Heart left ventricle (tissue), 16 donors: ENCODE data around the gene GFRA4. TPM values are rescaled to one million over a fixed set of nuclear protein-coding genes. Genes with fewer than 3 reads are reported as not detected.

ENCODE experiments used
- ATAC-seq, 4 donors: fragments of 200-7000 bp; cut with Tn5 transposase; one replicate each; pipeline ENCODE4 v1.9.1; 2020 to 2022; ENCODE audit warnings: moderate library complexity in 4 of 4, mild to moderate bottlenecking in 3 of 4, moderate number of reproducible peaks in 1 of 4
- DNase-seq, 5 donors: peaks; one replicate each; pipeline ENCODE4 v3.0.0-alpha.2; 2020
- H3K27ac ChIP-seq, 12 donors: fragments of 200-600 bp; sonication (generic) in 4 of 12; one replicate each; pipeline versions ENCODE4 v1.5.0 to v1.8.0; 2016 to 2022; ENCODE audit warnings: mild to moderate bottlenecking in 2 of 12
- H3K27me3 ChIP-seq, 9 donors: fragments of 200-600 bp; sonication (generic) in 2 of 9; one replicate each; pipeline versions ENCODE4 v1.5.1 to v1.8.0; 2016 to 2022; ENCODE audit warnings: mild to moderate bottlenecking in 3 of 9
- H3K36me3 ChIP-seq, 9 donors: fragments of 200-600 bp; sonication (generic) in 2 of 9; one replicate each; pipeline versions ENCODE4 v1.5.0 to v1.8.0; 2018 to 2022; ENCODE audit warnings: mild to moderate bottlenecking in 2 of 9
- H3K4me1 ChIP-seq, 12 donors: fragments of 200-600 bp; sonication (generic) in 4 of 12; one replicate each; pipeline versions ENCODE4 v1.5.0 to v1.8.0; 2016 to 2022; ENCODE audit warnings: mild to moderate bottlenecking in 3 of 12
- H3K4me3 ChIP-seq, 12 donors: fragments of 200-600 bp; sonication (generic) in 4 of 12; one replicate each; pipeline versions ENCODE4 v1.5.0 to v1.8.0; 2017 to 2022; ENCODE audit warnings: mild to moderate bottlenecking in 9 of 12, moderate library complexity in 4 of 12
- H3K9me3 ChIP-seq, 12 donors: fragments of 200-600 bp; sonication (generic) in 4 of 12; one replicate each; pipeline versions ENCODE4 v1.5.0 to v1.8.0; 2016 to 2022; ENCODE audit warnings: mild to moderate bottlenecking in 1 of 12
- POLR2A ChIP-seq, 2 donors: fragments of 450-650 bp; IDR thresholded peaks; one replicate each; pipeline ENCODE4 v1.6.1; 2017; ENCODE audit warnings: antibody characterized with exemption in 2 of 2, mild to moderate bottlenecking in 2 of 2, moderate library complexity in 2 of 2
- WGBS, 4 donors: extraction: QIAGEN DNeasy Blood & Tissue Kit in 2 of 4; methylation state at CpG; one replicate each; pipeline versions ENCODE4 v1.1.5 to v1.1.7; 2013 to 2018; 5-methylcytosine and 5-hydroxymethylcytosine counted together
- intact Hi-C, 10 donors: fragments of 100-400 bp; cut with DNase I; formaldehyde crosslinking; loops; one replicate each; pipeline versions ENCODE4 v1.11.1 to v1.14.2; 2022
- polyA plus RNA-seq, 2 donors: library from polyadenylated mRNA; stranded (reverse); fragments of 200-250 nt; gene quantifications; one replicate each; pipeline ENCODE4 v1.2.3, GENCODE V29; 2013
- total RNA-seq, 9 donors: library from RNA; depleted of rRNA in 2 of 9; stranded (reverse); fragments of >200 nt in 2 of 9; fragmentation: NEBNext Ultra II Directional in 3 of 9; extraction: Animal tissue kit (Norgen Biotek cat#: 25700) in 3 of 9; gene quantifications; one replicate each; pipeline versions ENCODE4 v1.1.0 to v1.2.4, GENCODE V29; 2016 to 2023
- TF ChIP-seq, protein P1 (sequence below), 12 donors: fragments of 200-600 bp; sonication (generic) in 4 of 12; IDR thresholded peaks; one replicate each; pipeline versions ENCODE4 v1.5.0 to v1.8.0; 2018 to 2022; ENCODE audit warnings: antibody characterized with exemption in 12 of 12, mild to moderate bottlenecking in 5 of 12
- donor health status: ischemic (EF 13 %, LVEDD 7.1; RV severe dilation, severe dysfunction).
- donor health status: healthy with polysubstance abuse.
- donor health status: DM: no; HTN: yes; CAD: no.
- donor health status: DM: no; HTN: no; CAD: no.
- donor health status: ischemic (EF 25% LVEDD 6.9; RV normal size, moderate dysfunction).
- donor health status: ischemic (EF 25% LVEDD 5.7; RV mildly dilated, moderate dysfunction).
- donor health status: healthy.
- donor health status: DM: yes; HTN: yes; CAD: no.
- donor health status: ischemic (EF 35%, LVEDD 5.7; RV mildly dilated, moderate dysfunction).
- donor health status: nonischemic (EF 11% LVEDD 7.7; RV severe dilation, severe dysfunction).
- donor health status: DM: yes; HTN: yes; CAD: no.
- donor health status: PGD.
- donor health status: ischemic (EF 29% LVEDD 5.4; RV normal size, mild dysfunction).
- donor health status: nonischemic (EF 23%, LVEDD 6.1; RV moderate dilation, normal function).

Gene GFRA4
- total and polyA plus RNA-seq, 11 donors = not detected

DNA sequence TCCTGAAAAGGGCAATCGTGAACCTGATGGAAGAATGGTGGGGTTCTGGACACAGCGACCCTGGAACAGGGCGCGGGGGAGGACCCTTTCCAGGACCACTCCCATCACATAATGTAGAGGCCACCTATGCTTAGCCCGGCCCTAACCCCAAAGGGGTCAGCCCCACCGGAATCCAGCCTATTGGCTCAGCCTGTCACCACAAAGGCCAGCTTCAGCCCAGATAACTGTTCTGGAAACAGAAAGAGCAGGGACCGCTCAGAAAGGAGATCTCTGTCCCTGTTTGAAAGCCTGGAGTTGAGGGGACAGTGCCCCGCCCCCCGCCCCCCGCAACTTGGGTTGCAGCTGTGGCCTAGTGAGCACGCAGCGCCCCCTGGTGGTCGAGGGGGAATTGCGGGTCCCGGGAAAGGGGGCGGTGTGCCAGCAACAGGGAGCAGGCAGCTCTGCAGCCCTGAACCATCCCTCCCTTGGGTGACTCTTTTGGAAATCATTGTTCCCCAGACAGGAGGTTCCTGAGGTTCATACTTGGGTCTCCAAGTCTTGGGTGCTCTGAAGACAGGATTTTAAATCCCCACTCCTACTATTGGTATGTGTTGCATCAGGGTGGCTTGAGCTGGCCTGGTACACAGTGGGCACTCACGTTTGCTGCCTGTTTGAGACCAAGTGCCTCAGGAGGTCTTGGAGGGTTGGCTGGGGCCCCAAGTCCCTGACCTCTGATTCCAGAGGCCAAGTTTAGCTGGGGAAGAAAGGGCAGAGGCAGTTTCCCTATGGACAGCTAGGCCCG lies 47.7 kb upstream of the GFRA4 start:
- WGBS, 4 donors = 34 to 56% (median 37%) methylated on average over 9 to 18 of the region's 18 CpGs
- H3K27ac ChIP-seq = peak overlapping the region in 7 of 12 donors; percentile 13 to 79 (median 30)

DNA sequence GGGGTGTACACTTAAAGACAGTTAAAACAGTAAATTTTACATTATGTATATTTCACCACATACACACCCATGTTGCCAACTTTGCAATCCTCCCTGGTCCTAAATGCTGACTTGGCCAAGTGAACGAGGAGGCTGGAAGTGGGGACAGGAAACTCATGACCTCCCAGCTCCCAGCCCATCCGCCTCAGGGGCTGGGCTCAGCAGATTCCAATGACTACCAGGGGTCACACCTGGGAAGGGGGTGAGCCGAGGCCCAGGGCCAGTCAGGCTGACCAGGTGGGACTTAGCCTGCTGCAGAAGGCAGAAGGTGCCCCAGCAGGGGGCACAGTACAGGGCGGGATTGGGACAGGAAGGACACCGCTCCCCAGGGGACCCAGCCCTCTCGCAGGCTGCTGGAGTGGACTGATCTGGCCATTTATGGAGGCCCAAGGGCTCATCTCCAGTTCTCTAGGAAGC lies 46.8 kb upstream of the GFRA4 start:
- Histone ChIP-seq H3K27ac (peak overlapping the region in 7 of 12 donors; percentile 13 to 79 (median 30)), H3K9me3 (no peaks in the 10 kb centered on the region), H3K4me1 (peaks cover 0 to 40% (median 11%) of the 10 kb centered on the region in 12 donors), H3K27me3 (no peaks in the 10 kb centered on the region), H3K4me3 (peak overlapping the region in 5 of 12 donors; percentile 4 to 50 (median 25)), H3K36me3 (peaks cover 0 to 17% (median 0%) of the 10 kb centered on the region in 9 donors)
- intact Hi-C loops = loop anchor here in 7 of 10 donors (1.0 to 10.0 kb wide), 10 partner anchors 31 to 375 kb away; partner anchors contain the start of gene ADISSP (in 1 of the 7)
- WGBS, 4 donors = 42 to 59% (median 48%) methylated on average over 4 to 6 of the region's 6 CpGs
- peak in 3 of 4 donors; percentile 28 to 38 (median 34) for ATAC-seq
- DNase-seq = peak in 3 of 5 donors; percentile 39 to 75 (median 53)
- TF ChIP-seq POLR2A (IDR thresholded peaks at IDR 0.05) = no peak
- TF ChIP-seq, protein P1, sequence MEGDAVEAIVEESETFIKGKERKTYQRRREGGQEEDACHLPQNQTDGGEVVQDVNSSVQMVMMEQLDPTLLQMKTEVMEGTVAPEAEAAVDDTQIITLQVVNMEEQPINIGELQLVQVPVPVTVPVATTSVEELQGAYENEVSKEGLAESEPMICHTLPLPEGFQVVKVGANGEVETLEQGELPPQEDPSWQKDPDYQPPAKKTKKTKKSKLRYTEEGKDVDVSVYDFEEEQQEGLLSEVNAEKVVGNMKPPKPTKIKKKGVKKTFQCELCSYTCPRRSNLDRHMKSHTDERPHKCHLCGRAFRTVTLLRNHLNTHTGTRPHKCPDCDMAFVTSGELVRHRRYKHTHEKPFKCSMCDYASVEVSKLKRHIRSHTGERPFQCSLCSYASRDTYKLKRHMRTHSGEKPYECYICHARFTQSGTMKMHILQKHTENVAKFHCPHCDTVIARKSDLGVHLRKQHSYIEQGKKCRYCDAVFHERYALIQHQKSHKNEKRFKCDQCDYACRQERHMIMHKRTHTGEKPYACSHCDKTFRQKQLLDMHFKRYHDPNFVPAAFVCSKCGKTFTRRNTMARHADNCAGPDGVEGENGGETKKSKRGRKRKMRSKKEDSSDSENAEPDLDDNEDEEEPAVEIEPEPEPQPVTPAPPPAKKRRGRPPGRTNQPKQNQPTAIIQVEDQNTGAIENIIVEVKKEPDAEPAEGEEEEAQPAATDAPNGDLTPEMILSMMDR (IDR thresholded peaks at IDR 0.05) = no peak

More for the DNA sequence above, 47.7 kb upstream of the GFRA4 start:
- Histone ChIP-seq H3K27me3 (no peaks in the 10 kb centered on the region), H3K4me3 (peak overlapping the region in 6 of 12 donors; percentile 4 to 50 (median 17)), H3K36me3 (peaks cover 0 to 11% (median 0%) of the 10 kb centered on the region in 9 donors), H3K4me1 (peaks cover 0 to 40% (median 11%) of the 10 kb centered on the region in 12 donors), H3K9me3 (no peaks in the 10 kb centered on the region)
- peak; percentile 68 to 91 (median 79) for DNase-seq
- ATAC-seq = peak; percentile 29 to 57 (median 43)
- TF ChIP-seq, protein P1 (IDR thresholded peaks at IDR 0.05) = peak; percentile 87 to 99 (median 98)
- no peak for TF ChIP-seq POLR2A (IDR thresholded peaks at IDR 0.05)
- intact Hi-C loops = loop anchor here (1.0 to 10.0 kb wide), 10 partner anchors 32 to 374 kb away; partner anchors contain the start of gene ADISSP (in 1 of the 10)

DNA sequence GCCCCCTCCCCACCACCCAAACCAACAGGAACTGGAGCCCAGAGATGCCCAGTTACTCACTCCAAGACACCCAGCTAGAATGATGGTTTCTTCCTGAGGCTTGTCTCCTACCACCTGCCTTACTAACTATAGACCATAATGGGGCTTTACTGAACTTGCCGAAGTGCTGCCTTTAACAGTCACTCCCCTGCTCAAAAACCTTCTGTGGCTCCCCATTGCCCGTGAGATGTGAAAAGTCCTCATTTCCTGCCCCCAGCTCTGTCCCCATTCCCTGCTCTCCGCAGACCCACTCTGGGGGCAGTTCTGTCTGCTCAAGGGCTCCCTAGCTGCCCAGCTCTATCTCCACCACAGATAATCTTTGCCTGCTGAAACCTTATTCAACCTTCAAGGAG lies 44.3 kb upstream of the GFRA4 start:
- H3K9me3 ChIP-seq = no peaks in the 10 kb centered on the region
- peaks cover 0 to 33% (median 0%) of the 10 kb centered on the region in 9 donors for H3K36me3 ChIP-seq
- WGBS, 4 donors = 93 to 98% (median 95%) methylated on average over 3 of the region's 3 CpGs
- H3K4me3 ChIP-seq = no peak overlapping the region
- ATAC-seq (no peak), DNase-seq (no peak)
- intact Hi-C loops = loop anchor here in 1 of 10 donors (10.0 kb wide), 1 partner anchor 143 kb away; no protein-coding TSS in a partner anchor
- peaks cover 0 to 18% (median 11%) of the 10 kb centered on the region in 12 donors for H3K4me1 ChIP-seq
- no peak for TF ChIP-seq POLR2A (IDR thresholded peaks at IDR 0.05)
- TF ChIP-seq, protein P1 (IDR thresholded peaks at IDR 0.05) = no peak
- no peaks in the 10 kb centered on the region for H3K27me3 ChIP-seq
- H3K27ac ChIP-seq = no peak overlapping the region
